ENCODE data around the gene FAM171A1. TPM values are rescaled to one million over a fixed set of nuclear protein-coding genes. Genes with fewer than 3 reads are reported as not detected.

The FAM171A1 gene
- total RNA-seq, 1 donor from 2014 or later, result 73.6 TPM

DNA sequence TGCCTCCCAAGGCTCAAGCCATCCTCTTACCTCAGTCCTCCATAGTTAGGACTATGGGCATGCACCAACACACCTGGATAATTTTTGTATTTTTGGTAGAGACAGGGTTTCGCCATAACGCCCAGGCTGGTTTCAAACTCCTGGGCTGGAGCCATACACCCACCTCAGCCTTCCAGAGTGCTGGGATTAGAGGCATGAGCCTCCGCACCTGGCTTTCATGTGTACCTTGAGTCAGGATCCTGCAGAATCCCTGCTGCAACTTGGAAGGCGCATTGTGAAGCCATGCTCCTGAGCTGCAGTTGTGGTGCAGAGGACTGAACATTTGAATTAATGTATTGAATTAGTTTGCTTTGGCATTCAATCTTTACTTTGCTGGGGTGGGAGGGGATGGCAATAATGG, 173.2 kb downstream of the FAM171A1 start:
- Mint-ChIP-seq H3K4me3 (no peak overlapping the region), H3K9me3 (peaks cover 4% of the 10 kb centered on the region), H3K36me3 (no peaks in the 10 kb centered on the region), H3K4me1 (peaks cover 28% of the 10 kb centered on the region), H3K27ac (no peak overlapping the region), H3K27me3 (ENCODE audit: low read depth) (no peaks in the 10 kb centered on the region)
- DNase-seq (ENCODE audit: low spot score in 2 of 2, unreplicated experiment in 2 of 2), result no peak
- TF ChIP-seq, protein P1, sequence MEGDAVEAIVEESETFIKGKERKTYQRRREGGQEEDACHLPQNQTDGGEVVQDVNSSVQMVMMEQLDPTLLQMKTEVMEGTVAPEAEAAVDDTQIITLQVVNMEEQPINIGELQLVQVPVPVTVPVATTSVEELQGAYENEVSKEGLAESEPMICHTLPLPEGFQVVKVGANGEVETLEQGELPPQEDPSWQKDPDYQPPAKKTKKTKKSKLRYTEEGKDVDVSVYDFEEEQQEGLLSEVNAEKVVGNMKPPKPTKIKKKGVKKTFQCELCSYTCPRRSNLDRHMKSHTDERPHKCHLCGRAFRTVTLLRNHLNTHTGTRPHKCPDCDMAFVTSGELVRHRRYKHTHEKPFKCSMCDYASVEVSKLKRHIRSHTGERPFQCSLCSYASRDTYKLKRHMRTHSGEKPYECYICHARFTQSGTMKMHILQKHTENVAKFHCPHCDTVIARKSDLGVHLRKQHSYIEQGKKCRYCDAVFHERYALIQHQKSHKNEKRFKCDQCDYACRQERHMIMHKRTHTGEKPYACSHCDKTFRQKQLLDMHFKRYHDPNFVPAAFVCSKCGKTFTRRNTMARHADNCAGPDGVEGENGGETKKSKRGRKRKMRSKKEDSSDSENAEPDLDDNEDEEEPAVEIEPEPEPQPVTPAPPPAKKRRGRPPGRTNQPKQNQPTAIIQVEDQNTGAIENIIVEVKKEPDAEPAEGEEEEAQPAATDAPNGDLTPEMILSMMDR (IDR thresholded peaks at IDR 0.05; ENCODE audit: unreplicated experiment), result no peak

DNA sequence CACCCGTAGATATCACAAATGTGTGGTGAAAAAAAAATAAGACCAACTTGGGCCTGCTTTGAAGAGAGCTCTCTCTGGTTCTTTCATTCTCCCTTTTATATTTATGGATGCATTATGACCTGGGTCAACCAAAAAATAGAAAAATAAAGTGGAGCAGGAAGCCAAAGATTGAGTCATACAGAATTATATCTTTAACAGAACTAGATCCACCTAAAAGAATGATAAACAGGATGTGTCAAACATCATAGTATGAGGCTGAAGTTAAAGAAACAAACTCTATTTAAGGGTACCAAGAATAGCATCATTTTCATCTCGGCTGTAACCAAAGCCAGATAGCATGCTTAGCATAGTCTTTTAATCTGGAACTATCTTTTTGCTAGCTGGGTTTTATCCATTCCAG, 173.8 kb downstream of the FAM171A1 start:
- Mint-ChIP-seq H3K27me3 (ENCODE audit: low read depth) (no peaks in the 10 kb centered on the region), H3K36me3 (no peaks in the 10 kb centered on the region), H3K27ac (no peak overlapping the region), H3K9me3 (peaks cover 4% of the 10 kb centered on the region), H3K4me3 (no peak overlapping the region), H3K4me1 (peaks cover 26% of the 10 kb centered on the region)
- TF ChIP-seq, protein P1 (IDR thresholded peaks at IDR 0.05; ENCODE audit: unreplicated experiment), result no peak
- no peak for DNase-seq (ENCODE audit: low spot score in 2 of 2, unreplicated experiment in 2 of 2)

DNA sequence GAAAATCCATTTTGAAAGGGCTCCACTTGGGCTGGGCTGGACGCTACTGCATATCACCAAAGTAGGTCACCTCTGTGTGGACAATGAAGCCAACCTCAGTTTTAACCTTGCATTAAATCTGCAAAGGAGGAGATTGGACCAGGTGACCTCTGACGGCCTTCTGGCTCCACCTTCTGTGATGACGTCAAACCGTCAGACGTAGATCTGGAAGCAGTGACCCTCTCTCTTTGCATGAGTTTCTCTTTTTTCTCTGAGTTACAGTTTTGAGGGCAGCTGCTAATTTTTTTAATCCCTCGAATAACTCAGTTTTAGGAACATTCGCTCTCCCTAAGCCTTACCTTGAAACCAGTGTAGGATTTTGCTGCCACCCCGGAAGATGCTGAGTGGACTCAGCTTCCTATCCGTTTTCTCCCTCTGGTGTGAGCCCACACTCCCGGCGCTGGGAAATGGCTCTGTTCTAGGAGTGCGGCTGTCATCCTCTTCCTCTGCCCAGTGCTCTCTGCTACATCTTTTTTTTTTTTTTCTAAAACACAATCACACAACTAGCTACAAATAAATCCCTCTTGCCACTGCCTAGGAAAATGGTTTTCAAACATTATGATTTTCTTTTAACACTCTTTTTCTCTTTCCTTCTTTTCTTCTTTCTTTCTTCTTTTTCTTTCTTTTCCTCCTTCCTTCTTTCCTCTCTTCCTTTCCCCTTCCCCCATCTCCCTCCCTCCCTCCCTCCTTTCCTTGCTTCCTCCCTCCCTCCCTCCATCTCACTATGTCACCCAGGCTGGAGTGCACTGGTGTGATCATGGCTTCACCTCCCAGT, 174.9 kb downstream of the FAM171A1 start:
- TF ChIP-seq, protein P1 (IDR thresholded peaks at IDR 0.05; ENCODE audit: unreplicated experiment), result no peak
- no peak overlapping the region for H3K27ac Mint-ChIP-seq
- peaks cover 15% of the 10 kb centered on the region for H3K4me1 Mint-ChIP-seq
- H3K4me3 Mint-ChIP-seq, result no peak overlapping the region
- H3K36me3 Mint-ChIP-seq, result no peaks in the 10 kb centered on the region
- DNase-seq (ENCODE audit: low spot score in 2 of 2, unreplicated experiment in 2 of 2), result no peak
- H3K9me3 Mint-ChIP-seq, result peaks cover 4% of the 10 kb centered on the region
- H3K27me3 Mint-ChIP-seq (ENCODE audit: low read depth), result no peaks in the 10 kb centered on the region

DNA sequence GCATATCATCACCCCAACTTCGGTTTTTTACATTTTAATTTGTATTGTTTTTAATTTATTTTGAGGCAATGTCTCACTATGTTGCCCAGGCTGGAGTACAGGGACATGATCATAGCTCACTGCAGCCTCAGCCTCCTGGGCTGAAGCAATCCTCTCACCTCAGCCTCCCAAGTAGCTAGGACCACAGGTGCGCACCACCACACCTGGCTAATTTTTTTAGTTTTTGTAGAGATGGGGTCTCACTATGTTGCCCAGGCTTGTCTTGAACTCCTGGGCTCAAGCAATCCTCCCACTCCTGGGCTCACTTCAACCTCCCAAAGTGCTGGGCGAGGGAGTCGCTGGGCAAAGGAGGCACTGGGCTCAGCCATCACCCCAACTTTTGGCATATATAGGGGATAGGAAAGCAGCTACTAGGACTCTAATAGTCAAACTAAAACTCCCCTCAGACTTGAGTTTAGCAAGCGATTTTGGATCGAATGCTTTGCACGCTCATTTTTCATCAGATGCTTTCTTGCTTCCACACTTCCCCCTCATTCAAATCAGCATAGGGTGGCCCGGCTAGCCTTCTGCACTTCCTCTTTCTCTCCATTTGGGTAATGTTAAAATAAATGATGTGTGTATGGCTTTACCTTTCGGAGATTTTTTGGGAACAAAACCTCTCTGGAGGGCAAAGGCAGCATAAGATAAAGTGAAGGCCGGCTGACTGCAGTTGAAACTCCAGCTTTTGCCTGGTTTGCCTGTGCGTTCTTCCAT, 181.8 kb downstream of the FAM171A1 start:
- no peaks in the 10 kb centered on the region for H3K4me1 Mint-ChIP-seq
- DNase-seq (ENCODE audit: low spot score in 2 of 2, unreplicated experiment in 2 of 2), result no peak
- no peaks in the 10 kb centered on the region for H3K36me3 Mint-ChIP-seq
- H3K9me3 Mint-ChIP-seq, result peaks cover 4% of the 10 kb centered on the region
- no peak overlapping the region for H3K27ac Mint-ChIP-seq
- no peaks in the 10 kb centered on the region for H3K27me3 Mint-ChIP-seq (ENCODE audit: low read depth)
- TF ChIP-seq, protein P1 (IDR thresholded peaks at IDR 0.05; ENCODE audit: unreplicated experiment), result no peak
- H3K4me3 Mint-ChIP-seq, result no peak overlapping the region

DNA sequence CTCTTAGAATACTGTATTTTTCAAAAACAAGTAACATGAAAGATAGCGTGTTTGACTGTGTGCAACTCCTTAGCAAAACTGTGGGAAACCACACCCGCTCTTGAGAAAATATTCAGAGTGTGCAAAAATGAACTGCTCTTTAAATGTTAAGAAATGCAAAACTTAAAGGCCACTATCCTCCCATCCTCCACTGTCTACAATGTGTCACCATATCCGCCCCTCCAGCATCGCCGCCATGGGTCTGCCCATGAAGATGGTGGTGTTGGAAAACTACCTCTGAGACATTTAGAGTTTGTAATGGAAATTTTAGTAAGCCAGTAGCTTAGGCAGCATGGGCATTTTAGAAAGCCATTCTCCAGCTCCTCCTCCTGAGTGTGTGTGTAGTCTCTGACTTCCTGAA, 182.5 kb downstream of the FAM171A1 start:
- no peak for DNase-seq (ENCODE audit: low spot score in 2 of 2, unreplicated experiment in 2 of 2)
- TF ChIP-seq, protein P1 (IDR thresholded peaks at IDR 0.05; ENCODE audit: unreplicated experiment), result no peak
- Mint-ChIP-seq H3K9me3 (no peaks in the 10 kb centered on the region), H3K27me3 (ENCODE audit: low read depth) (no peaks in the 10 kb centered on the region), H3K36me3 (no peaks in the 10 kb centered on the region), H3K4me1 (no peaks in the 10 kb centered on the region), H3K27ac (no peak overlapping the region), H3K4me3 (no peak overlapping the region)

All from mesothelial cell of epicardium (in vitro differentiated cells).